Measurements from ENCODE around the gene PJVK. TPM values are rescaled to one million over a fixed set of nuclear protein-coding genes. Genes with fewer than 3 reads are reported as not detected.

PJVK gene
- total and polyA plus RNA-seq, 2 of the 13 experiments (the other 11 are each of a cell fraction or from before 2014, with no cell fraction given): 1.2 to 2.6 TPM

GRCh38 chr2:178449700-178450523 lies 1.3 kb upstream of the PJVK start (continued):
- TF ChIP-seq ATF6 (CRISPR knock-in tag; conservative IDR thresholded peaks at IDR 0.05) (no peak; the same call in 1 of the 2 replicates), MEIS1 (CRISPR knock-in tag; IDR thresholded peaks at IDR 0.05; ENCODE audit: borderline replicate concordance) (no peak), PBX2 (CRISPR knock-in tag; IDR thresholded peaks at IDR 0.05) (no peak), CREB1 (IDR thresholded peaks at IDR 0.05) (no peak), CREB1 (CRISPR knock-in tag; IDR thresholded peaks at IDR 0.05) (peak; percentile 67; the same call in 1 of the 2 replicates), SMARCC2 (IDR thresholded peaks at IDR 0.05) (no peak), FUBP1 (CRISPR knock-in tag; IDR thresholded peaks at IDR 0.05; ENCODE audit: borderline replicate concordance) (no peak), NAIF1 (CRISPR knock-in tag; IDR thresholded peaks at IDR 0.05; ENCODE audit: borderline replicate concordance) (0 out of 2 replicates have a peak, but pooled peaks have one; percentile 50), ZNF431 (CRISPR knock-in tag; IDR thresholded peaks at IDR 0.05; ENCODE audit: borderline replicate concordance, low read depth) (no peak), SIX4 (CRISPR knock-in tag; IDR thresholded peaks at IDR 0.05) (no peak), MBD4 (IDR thresholded peaks at IDR 0.05; ENCODE audit: borderline replicate concordance, low read length) (no peak), ZNF205 (CRISPR knock-in tag; IDR thresholded peaks at IDR 0.05) (0 out of 2 replicates have a peak, but pooled peaks have one; percentile 7), ZNF3 (CRISPR knock-in tag; IDR thresholded peaks at IDR 0.05) (no peak), ZNF784 (CRISPR knock-in tag; IDR thresholded peaks at IDR 0.05; ENCODE audit: borderline replicate concordance) (no peak), XRCC5 (optimal IDR thresholded peaks at IDR 0.05; ENCODE audit: low read length) (no peak), PHB2 (IDR thresholded peaks at IDR 0.05; ENCODE audit: partially characterized antibody) (no peak), SRSF4 (IDR thresholded peaks at IDR 0.05; ENCODE audit: low read depth, low read length, poor library complexity, severe bottlenecking) (no peak), ZFP90 (CRISPR knock-in tag; IDR thresholded peaks at IDR 0.05; ENCODE audit: borderline replicate concordance) (no peak), ZSCAN30 (CRISPR knock-in tag; IDR thresholded peaks at IDR 0.05) (0 out of 2 replicates have a peak, but pooled peaks have one; percentile 44), ZNF577 (CRISPR knock-in tag; IDR thresholded peaks at IDR 0.05; ENCODE audit: borderline replicate concordance, low read depth) (no peak), HNRNPLL (IDR thresholded peaks at IDR 0.05; ENCODE audit: low read depth, low read length, poor library complexity, severe bottlenecking) (no peak), MEF2D (CRISPR knock-in tag; IDR thresholded peaks at IDR 0.05) (0 out of 2 replicates have a peak, but pooled peaks have one; percentile 12), HDAC6 (IDR thresholded peaks at IDR 0.05; ENCODE audit: low read depth, low read length) (no peak)
